ENCODE measurements around the gene FAM227B.
"Not testable (repeated sequence)": the region's sequence is repeated elsewhere in the genome, so short reads cannot be mapped to it uniquely, and the experiment has no call there.

Gene FAM227B

DNA sequence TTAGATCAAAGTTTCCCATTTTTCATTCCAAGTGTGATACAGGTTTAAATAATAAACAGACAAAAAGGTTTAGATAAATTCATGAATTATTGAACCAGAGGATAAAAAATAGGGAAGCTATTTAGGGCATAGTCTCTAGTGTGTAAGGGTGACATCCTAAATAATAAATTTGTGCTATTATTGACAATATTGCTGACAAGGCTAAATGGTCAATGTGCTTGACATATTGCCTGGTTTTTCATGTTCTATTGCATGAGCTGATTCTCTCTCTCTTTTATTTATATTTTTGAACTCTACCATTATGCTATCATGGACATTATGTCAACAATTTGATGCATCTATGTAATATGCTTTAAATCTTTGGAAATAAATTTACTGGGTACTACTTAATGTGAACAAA, 141.6 kb downstream of the FAM227B start:
- H3K27ac ChIP-seq (ENCODE audit: low read depth, low read length); H3K27me3 ChIP-seq (ENCODE audit: control insufficient read depth in 5 of 5, insufficient read depth in 4 of 5, low read length in 5 of 5); H3K9me3 ChIP-seq (ENCODE audit: control insufficient read depth in 5 of 5, low read length in 5 of 5); H3K9ac ChIP-seq (ENCODE audit: low read length in 5 of 5); H3K4me1 ChIP-seq (ENCODE audit: control insufficient read depth in 5 of 5, insufficient read depth in 5 of 5, low read length in 5 of 5); H3K36me3 ChIP-seq (ENCODE audit: control insufficient read depth in 5 of 5, insufficient read depth in 5 of 5, low read length in 5 of 5); H3K4me3 ChIP-seq (ENCODE audit: low read depth in 1 of 5, low read length in 5 of 5): not testable (repeated sequence)

- H3K9ac ChIP-seq (ENCODE audit: low read length in 5 of 5); H3K36me3 ChIP-seq (ENCODE audit: control insufficient read depth in 5 of 5, insufficient read depth in 5 of 5, low read length in 5 of 5); H3K27ac ChIP-seq (ENCODE audit: low read depth, low read length); H3K27me3 ChIP-seq (ENCODE audit: control insufficient read depth in 5 of 5, insufficient read depth in 4 of 5, low read length in 5 of 5); H3K9me3 ChIP-seq (ENCODE audit: control insufficient read depth in 5 of 5, low read length in 5 of 5); H3K4me1 ChIP-seq (ENCODE audit: control insufficient read depth in 5 of 5, insufficient read depth in 5 of 5, low read length in 5 of 5); H3K4me3 ChIP-seq (ENCODE audit: low read depth in 1 of 5, low read length in 5 of 5): not testable (repeated sequence)
These were observed 142.6 kb downstream of the FAM227B start for GRCh38 chr15:49478021-49478420.

DNA sequence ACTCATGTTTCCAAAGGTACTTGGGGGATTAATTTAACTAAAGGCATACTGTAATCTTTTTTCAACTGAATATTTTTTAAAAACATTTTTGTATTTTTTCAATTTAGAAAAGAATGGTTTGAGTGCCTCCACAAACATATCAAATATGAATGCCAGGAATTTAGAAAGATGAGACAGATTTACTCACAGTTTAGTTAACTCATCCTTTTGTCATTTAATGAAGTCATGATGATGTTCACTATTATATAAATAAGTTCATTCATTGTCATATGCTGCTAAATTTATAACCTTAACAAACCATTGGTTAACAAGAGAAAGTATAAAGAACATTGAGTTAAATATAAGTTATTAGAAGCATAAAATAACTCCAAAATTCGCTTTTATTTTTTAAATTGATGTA, 147.6 kb downstream of the FAM227B start:
- Histone ChIP-seq H3K4me1 (ENCODE audit: control insufficient read depth in 5 of 5, insufficient read depth in 5 of 5, low read length in 5 of 5) (peaks cover 0 to 7% (median 5%) of the 10 kb centered on the region in 5 donors), H3K36me3 (ENCODE audit: control insufficient read depth in 5 of 5, insufficient read depth in 5 of 5, low read length in 5 of 5) (no peaks in the 10 kb centered on the region), H3K27me3 (ENCODE audit: control insufficient read depth in 5 of 5, insufficient read depth in 4 of 5, low read length in 5 of 5) (no peaks in the 10 kb centered on the region), H3K9me3 (ENCODE audit: control insufficient read depth in 5 of 5, low read length in 5 of 5) (no peaks in the 10 kb centered on the region), H3K27ac (ENCODE audit: low read depth, low read length) (no peak overlapping the region), H3K4me3 (ENCODE audit: low read depth in 1 of 5, low read length in 5 of 5) (no peak overlapping the region), H3K9ac (ENCODE audit: low read length in 5 of 5) (no peak overlapping the region)

GRCh38 chr15:49472338-49472737, 148.3 kb downstream of the FAM227B start:
- H3K36me3 ChIP-seq (ENCODE audit: control insufficient read depth in 5 of 5, insufficient read depth in 5 of 5, low read length in 5 of 5): no peaks in the 10 kb centered on the region
- H3K9ac ChIP-seq (ENCODE audit: low read length in 5 of 5): no peak overlapping the region
- no peak overlapping the region for H3K4me3 ChIP-seq (ENCODE audit: low read depth in 1 of 5, low read length in 5 of 5)
- H3K9me3 ChIP-seq (ENCODE audit: control insufficient read depth in 5 of 5, low read length in 5 of 5): no peaks in the 10 kb centered on the region
- H3K27me3 ChIP-seq (ENCODE audit: control insufficient read depth in 5 of 5, insufficient read depth in 4 of 5, low read length in 5 of 5): no peaks in the 10 kb centered on the region
- H3K4me1 ChIP-seq (ENCODE audit: control insufficient read depth in 5 of 5, insufficient read depth in 5 of 5, low read length in 5 of 5): peaks cover 0 to 14% (median 5%) of the 10 kb centered on the region in 5 donors
- H3K27ac ChIP-seq (ENCODE audit: low read depth, low read length): no peak overlapping the region

GRCh38 chr15:49471733-49472132, 148.9 kb downstream of the FAM227B start:
- Histone ChIP-seq H3K4me1 (ENCODE audit: control insufficient read depth in 5 of 5, insufficient read depth in 5 of 5, low read length in 5 of 5) (peaks cover 0 to 20% (median 5%) of the 10 kb centered on the region in 5 donors), H3K27ac (ENCODE audit: low read depth, low read length) (no peak overlapping the region), H3K36me3 (ENCODE audit: control insufficient read depth in 5 of 5, insufficient read depth in 5 of 5, low read length in 5 of 5) (no peaks in the 10 kb centered on the region), H3K27me3 (ENCODE audit: control insufficient read depth in 5 of 5, insufficient read depth in 4 of 5, low read length in 5 of 5) (no peaks in the 10 kb centered on the region), H3K9me3 (ENCODE audit: control insufficient read depth in 5 of 5, low read length in 5 of 5) (no peaks in the 10 kb centered on the region), H3K4me3 (ENCODE audit: low read depth in 1 of 5, low read length in 5 of 5) (no peak overlapping the region), H3K9ac (ENCODE audit: low read length in 5 of 5) (no peak overlapping the region)

DNA sequence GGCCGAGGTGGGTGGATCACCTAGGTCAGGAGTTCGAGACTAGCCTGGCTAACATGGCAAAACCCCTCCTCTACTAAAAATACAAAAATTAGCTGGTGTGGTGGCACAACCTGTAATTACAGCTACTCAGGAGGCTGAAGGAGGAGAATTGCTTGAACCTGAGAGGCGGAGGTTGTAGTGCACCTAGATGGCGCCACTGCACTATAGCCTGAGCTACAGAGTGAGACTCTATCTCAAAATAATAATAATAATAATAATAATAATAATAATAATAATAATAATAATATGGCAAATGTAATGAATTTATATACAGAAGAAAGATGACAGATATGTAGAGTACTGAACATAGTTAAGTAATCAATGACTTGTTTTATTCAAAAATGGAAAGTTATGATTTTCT, 149.4 kb downstream of the FAM227B start:
- not testable (repeated sequence) for H3K27me3 ChIP-seq (ENCODE audit: control insufficient read depth in 5 of 5, insufficient read depth in 4 of 5, low read length in 5 of 5); H3K36me3 ChIP-seq (ENCODE audit: control insufficient read depth in 5 of 5, insufficient read depth in 5 of 5, low read length in 5 of 5); H3K9me3 ChIP-seq (ENCODE audit: control insufficient read depth in 5 of 5, low read length in 5 of 5); H3K4me3 ChIP-seq (ENCODE audit: low read depth in 1 of 5, low read length in 5 of 5); H3K27ac ChIP-seq (ENCODE audit: low read depth, low read length); H3K9ac ChIP-seq (ENCODE audit: low read length in 5 of 5)
- H3K4me1 ChIP-seq (ENCODE audit: control insufficient read depth in 5 of 5, insufficient read depth in 5 of 5, low read length in 5 of 5): peaks cover 0 to 21% (median 7%) of the 10 kb centered on the region in 5 donors

GRCh38 chr15:49468481-49468839, 152.2 kb downstream of the FAM227B start:
- Histone ChIP-seq H3K27ac (ENCODE audit: low read depth, low read length) (peak overlapping the region; percentile 63), H3K4me1 (ENCODE audit: control insufficient read depth in 5 of 5, insufficient read depth in 5 of 5, low read length in 5 of 5) (peaks cover 0 to 26% (median 7%) of the 10 kb centered on the region in 5 donors), H3K4me3 (ENCODE audit: low read depth in 1 of 5, low read length in 5 of 5) (peak overlapping the region in 2 of 5 donors; percentile 1 to 9), H3K9ac (ENCODE audit: low read length in 5 of 5) (no peak overlapping the region), H3K9me3 (ENCODE audit: control insufficient read depth in 5 of 5, low read length in 5 of 5) (no peaks in the 10 kb centered on the region), H3K27me3 (ENCODE audit: control insufficient read depth in 5 of 5, insufficient read depth in 4 of 5, low read length in 5 of 5) (no peaks in the 10 kb centered on the region), H3K36me3 (ENCODE audit: control insufficient read depth in 5 of 5, insufficient read depth in 5 of 5, low read length in 5 of 5) (no peaks in the 10 kb centered on the region)

DNA sequence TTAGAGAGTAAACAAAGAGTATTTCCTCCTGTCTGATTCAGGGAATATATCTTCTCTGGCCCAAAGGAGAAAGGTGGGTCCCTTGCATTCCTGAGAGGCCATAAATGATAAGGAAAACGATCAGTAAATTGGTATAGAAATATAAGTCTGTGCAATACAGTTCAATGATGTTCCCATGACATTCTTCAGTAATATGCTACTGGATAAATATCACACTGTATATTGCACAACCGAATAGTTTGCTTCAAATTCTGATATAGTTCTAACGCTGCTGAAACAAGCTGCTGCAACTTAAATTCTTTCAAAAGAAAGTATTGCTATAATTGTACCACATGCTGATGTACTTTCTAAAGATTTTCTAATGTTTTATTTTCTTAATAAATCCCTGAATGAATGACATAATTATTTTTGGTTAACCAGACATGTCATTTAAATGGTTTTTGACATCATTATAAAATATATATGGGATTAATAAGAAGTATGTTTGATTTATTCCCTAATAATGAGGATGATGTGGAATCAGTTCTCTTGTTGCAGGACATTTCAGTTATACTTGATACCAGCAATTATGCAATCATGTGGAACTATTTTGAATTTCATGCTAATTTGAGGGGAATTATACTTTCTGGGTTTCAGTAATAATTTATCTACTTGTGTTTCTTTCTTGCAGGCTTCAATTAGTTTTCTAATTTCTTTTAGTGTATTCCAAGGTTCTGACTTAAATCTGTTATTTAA, 152.7 kb downstream of the FAM227B start:
- Histone ChIP-seq H3K4me3 (ENCODE audit: low read depth in 1 of 5, low read length in 5 of 5) (peak overlapping the region in 1 of 5 donors; percentile 9), H3K27me3 (ENCODE audit: control insufficient read depth in 5 of 5, insufficient read depth in 4 of 5, low read length in 5 of 5) (no peaks in the 10 kb centered on the region), H3K9ac (ENCODE audit: low read length in 5 of 5) (no peak overlapping the region), H3K27ac (ENCODE audit: low read depth, low read length) (peak overlapping the region; percentile 63), H3K36me3 (ENCODE audit: control insufficient read depth in 5 of 5, insufficient read depth in 5 of 5, low read length in 5 of 5) (no peaks in the 10 kb centered on the region), H3K4me1 (ENCODE audit: control insufficient read depth in 5 of 5, insufficient read depth in 5 of 5, low read length in 5 of 5) (peaks cover 0 to 28% (median 7%) of the 10 kb centered on the region in 5 donors), H3K9me3 (ENCODE audit: control insufficient read depth in 5 of 5, low read length in 5 of 5) (no peaks in the 10 kb centered on the region)

DNA sequence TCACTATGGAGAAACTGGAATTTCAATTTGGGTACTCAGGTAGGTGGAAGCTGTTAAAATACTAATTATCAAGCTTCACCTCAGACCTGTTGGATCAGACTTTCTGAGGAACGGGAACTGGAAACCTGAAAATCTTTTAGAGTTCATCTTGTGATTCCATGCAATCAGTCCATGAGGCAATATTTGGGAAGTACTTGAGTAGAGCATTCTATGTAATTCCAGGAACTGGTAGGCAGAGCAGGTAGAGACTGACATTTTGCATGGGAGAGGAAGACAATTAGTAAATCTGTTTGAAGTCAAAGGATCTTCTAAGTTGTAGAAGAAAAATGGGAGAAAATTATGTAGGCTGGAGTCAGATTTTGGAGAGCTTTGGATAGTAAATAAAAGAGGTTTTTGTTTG, 154.5 kb downstream of the FAM227B start:
- H3K27me3 ChIP-seq (ENCODE audit: control insufficient read depth in 5 of 5, insufficient read depth in 4 of 5, low read length in 5 of 5): no peaks in the 10 kb centered on the region
- H3K4me1 ChIP-seq (ENCODE audit: control insufficient read depth in 5 of 5, insufficient read depth in 5 of 5, low read length in 5 of 5): peaks cover 0 to 41% (median 18%) of the 10 kb centered on the region in 5 donors
- H3K9ac ChIP-seq (ENCODE audit: low read length in 5 of 5): peak overlapping the region in 1 of 5 donors; percentile 24
- no peaks in the 10 kb centered on the region for H3K36me3 ChIP-seq (ENCODE audit: control insufficient read depth in 5 of 5, insufficient read depth in 5 of 5, low read length in 5 of 5)
- no peaks in the 10 kb centered on the region for H3K9me3 ChIP-seq (ENCODE audit: control insufficient read depth in 5 of 5, low read length in 5 of 5)
- H3K27ac ChIP-seq (ENCODE audit: low read depth, low read length): peak overlapping the region; percentile 63
- H3K4me3 ChIP-seq (ENCODE audit: low read depth in 1 of 5, low read length in 5 of 5): peak overlapping the region in 1 of 5 donors; percentile 30

DNA sequence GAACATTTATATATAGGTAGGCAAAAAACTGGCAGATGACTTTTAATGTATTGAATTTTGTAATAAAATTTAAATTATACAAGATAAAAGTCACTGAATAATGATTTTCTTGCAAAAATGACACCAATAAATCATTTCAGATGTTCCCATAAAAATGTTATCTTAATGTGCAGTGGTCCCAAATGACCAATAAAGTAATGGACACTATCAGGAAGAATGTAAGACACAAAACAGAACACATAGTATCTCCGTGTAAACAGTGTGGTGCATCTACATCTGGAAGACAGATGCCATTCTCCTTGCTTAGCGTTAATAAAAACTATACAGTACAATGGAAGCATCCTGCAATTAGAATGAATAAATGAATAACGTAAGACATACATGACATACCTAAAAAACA, 156.1 kb downstream of the FAM227B start:
- Histone ChIP-seq H3K4me1 (ENCODE audit: control insufficient read depth in 5 of 5, insufficient read depth in 5 of 5, low read length in 5 of 5) (peaks cover 0 to 46% (median 21%) of the 10 kb centered on the region in 5 donors), H3K9ac (ENCODE audit: low read length in 5 of 5) (no peak overlapping the region), H3K4me3 (ENCODE audit: low read depth in 1 of 5, low read length in 5 of 5) (no peak overlapping the region), H3K36me3 (ENCODE audit: control insufficient read depth in 5 of 5, insufficient read depth in 5 of 5, low read length in 5 of 5) (no peaks in the 10 kb centered on the region), H3K9me3 (ENCODE audit: control insufficient read depth in 5 of 5, low read length in 5 of 5) (no peaks in the 10 kb centered on the region), H3K27ac (ENCODE audit: low read depth, low read length) (no peak overlapping the region), H3K27me3 (ENCODE audit: control insufficient read depth in 5 of 5, insufficient read depth in 4 of 5, low read length in 5 of 5) (no peaks in the 10 kb centered on the region)

Measured in subcutaneous abdominal adipose tissue (tissue), 5 donors.